GM12878 (cell line): ENCODE measurements around the gene RTF1. TPM values are rescaled to one million over a fixed set of nuclear protein-coding genes. Genes with fewer than 3 reads are reported as not detected.

Source experiments
- ATAC-seq: fragments of 200-7000 bp; cut with Tn5 transposase; 3 replicates; pipeline ENCODE4 v1.9.1; 2020; ENCODE audit warnings: mild to moderate bottlenecking, moderate library complexity
- BruUV-seq: library from RNA; stranded (reverse); fragments of 400-500 nt; replicated peaks from 2 replicates; lab custom pipeline; 2021; lab: Mats Ljungman, UMichigan
- CTCF ChIA-PET: fragments of 300-600 bp; sonication (Branson Sonifier 250); formaldehyde crosslinking; extraction: SDS; loops from one replicate; lab custom pipeline; 2021; ENCODE audit warnings: inconsistent platforms; lab: Yijun Ruan, JAX
- POLR2A ChIA-PET: fragments of 350-600 bp; formaldehyde crosslinking; extraction: SDS; loops from one replicate; lab custom pipeline; 2021; ENCODE audit warnings: inconsistent platforms; lab: Charles Lee
- RAD21 ChIA-PET: fragments of 300-600 bp; sonication (Branson Sonifier 250); formaldehyde crosslinking; loops from one replicate; lab custom pipeline; 2023; ENCODE audit warnings: antibody characterized with exemption; ENCODE audit not compliant: unreplicated experiment; lab: Charles Lee
- SMC1A ChIA-PET: fragments of 300-600 bp; sonication (Branson Sonifier 250); formaldehyde crosslinking; loops from one replicate; lab custom pipeline; 2023; ENCODE audit not compliant: unreplicated experiment, uncharacterized antibody; lab: Charles Lee
- DNase-seq: peaks from one replicate; pipeline ENCODE4 v3.0.0-alpha.2; 2011; ENCODE audit warnings: low read depth, low spot score
- FAIRE-seq: peaks from 3 replicates; lab custom pipeline; 2011; peaks lifted over from hg19 to GRCh38; lab: Jason Lieb, UNC
- H2AFZ ChIP-seq: 2 replicates; pipeline ENCODE4 v1.6.0; 2011; ENCODE audit warnings: low read depth, low read length, control low read depth; ENCODE audit not compliant: control insufficient read depth
- H3K27ac ChIP-seq: 2 replicates; pipeline ENCODE4 v1.5.1; 2011; ENCODE audit warnings: control low read depth; ENCODE audit not compliant: control insufficient read depth, insufficient read depth
- H3K27me3 ChIP-seq, 2 experiments: replicated peaks in 1 of 2; 2 replicates each; pipeline versions ENCODE4 v1.6.0 to v1.6.1; 2011; ENCODE audit warnings: low read length in 1 of 2; ENCODE audit not compliant: control insufficient read depth in 2 of 2, insufficient read depth in 2 of 2
- H3K36me3 ChIP-seq, 2 experiments: 2 replicates each; pipeline ENCODE4 v1.5.1; 2011; ENCODE audit warnings: low read length in 1 of 2; ENCODE audit not compliant: control insufficient read depth in 2 of 2, insufficient read depth in 2 of 2
- H3K4me1 ChIP-seq: 2 replicates; pipeline ENCODE4 v1.6.1; 2011; ENCODE audit warnings: mild to moderate bottlenecking, low read length, moderate library complexity, mixed read lengths; ENCODE audit not compliant: control insufficient read depth, insufficient read depth
- H3K4me2 ChIP-seq: 2 replicates; pipeline ENCODE4 v1.6.0; 2011; ENCODE audit warnings: control low read depth; ENCODE audit not compliant: control insufficient read depth, insufficient read depth
- H3K4me3 ChIP-seq: fragments of 200-600 bp; sonication (generic); 2 replicates; pipeline ENCODE4 v1.5.1; 2016
- H3K79me2 ChIP-seq: 2 replicates; pipeline ENCODE4 v1.6.0; 2011; ENCODE audit warnings: low read length; ENCODE audit not compliant: control insufficient read depth, insufficient read depth
- H3K9ac ChIP-seq: 2 replicates; pipeline ENCODE4 v1.8.0; 2011; ENCODE audit warnings: low read length, control low read depth, mixed read lengths; ENCODE audit not compliant: control insufficient read depth, insufficient read depth
- H3K9me3 ChIP-seq: replicated peaks from 3 replicates; pipeline ENCODE4 v1.5.1; 2011; ENCODE audit warnings: mild to moderate bottlenecking, low read length; ENCODE audit not compliant: control insufficient read depth, insufficient read depth
- H4K20me1 ChIP-seq: 2 replicates; pipeline ENCODE4 v1.6.0; 2011; ENCODE audit not compliant: control insufficient read depth, insufficient read depth
- BCL3 ChIP-seq: IDR thresholded peaks from 2 replicates; pipeline ENCODE4 v1.6.1; 2011; ENCODE audit warnings: borderline replicate concordance, low read depth, mild to moderate bottlenecking, moderate library complexity, low read length; ENCODE audit not compliant: insufficient read depth, poor library complexity, severe bottlenecking
- E2F8 ChIP-seq: fragments of 450-650 bp; IDR thresholded peaks from 2 replicates; pipeline ENCODE4 v1.6.1; 2018; ENCODE audit warnings: mild to moderate bottlenecking, low read depth, moderate library complexity; ENCODE audit not compliant: partially characterized antibody
- FOXM1 ChIP-seq: IDR thresholded peaks from 2 replicates; pipeline ENCODE4 v1.6.1; 2012; ENCODE audit warnings: low read depth, mild to moderate bottlenecking, inconsistent platforms, low read length, moderate library complexity
- HCFC1 ChIP-seq: fragments of 150-350 bp; IDR thresholded peaks from 2 replicates; pipeline ENCODE4 v1.6.1; 2014; ENCODE audit warnings: low read length
- MTA2 ChIP-seq: fragments of 450-650 bp; IDR thresholded peaks from 2 replicates; pipeline ENCODE4 v1.6.1; 2016; ENCODE audit warnings: low read depth, mild to moderate bottlenecking, moderate library complexity
- NRF1 ChIP-seq: conservative IDR thresholded peaks from 2 replicates; pipeline ENCODE4 v1.6.1; 2011; ENCODE audit warnings: mild to moderate bottlenecking, low read depth, low read length, improper control_type of control experiment
- PKNOX1 ChIP-seq: fragments of 450-650 bp; IDR thresholded peaks from 2 replicates; pipeline ENCODE4 v1.6.1; 2016; ENCODE audit warnings: mild to moderate bottlenecking
- POU2F2 ChIP-seq: IDR thresholded peaks from 3 replicates; pipeline ENCODE4 v1.6.1; 2011; ENCODE audit warnings: low read depth, mild to moderate bottlenecking, low read length, borderline replicate concordance
- RFX5 ChIP-seq: IDR thresholded peaks from 2 replicates; pipeline ENCODE4 v1.6.1; 2011; ENCODE audit warnings: low read depth, low read length, improper control_type of control experiment
- TCF12 ChIP-seq: IDR thresholded peaks from 2 replicates; pipeline ENCODE4 v1.6.1; 2011; ENCODE audit warnings: low read depth, mild to moderate bottlenecking, low read length
- USF1 ChIP-seq: IDR thresholded peaks from 2 replicates; pipeline ENCODE4 v1.6.1; 2011; ENCODE audit warnings: borderline replicate concordance, low read depth, mild to moderate bottlenecking, moderate library complexity, mixed read lengths, low read length; ENCODE audit not compliant: insufficient read depth; ENCODE audit errors: extremely low read length
- USF2 ChIP-seq: IDR thresholded peaks from 2 replicates; pipeline ENCODE4 v1.6.1; 2011; ENCODE audit warnings: low read depth, low read length, improper control_type of control experiment, borderline replicate concordance
- WGBS: methylation state at CpG from one replicate; pipeline ENCODE4 v1.1.6; 2016; ENCODE audit warnings: low lambda C conversion rate; ENCODE audit not compliant: insufficient replicate concordance, insufficient coverage; ENCODE audit errors: missing lambda C conversion rate; 5-methylcytosine and 5-hydroxymethylcytosine counted together
- in situ Hi-C: fragments of 300-500 bp; cut with MboI; formaldehyde crosslinking; loops from 9 replicates; pipeline ENCODE4 v1.14.3; 2018; ENCODE audit warnings: mixed read lengths
- intact Hi-C: fragments of 100-400 bp; cut with micrococcal nuclease; formaldehyde crosslinking; loops from one replicate; pipeline ENCODE4 v1.14.2; 2022; ENCODE audit not compliant: unreplicated experiment
- polyA plus RNA-seq, 11 experiments: library from polyadenylated mRNA; depleted of rRNA in 4 of 11; unstranded in 6 of 11; stranded (reverse) in 5 of 11; fragments of >200 nt; fragmentation: Nextera tagmentation in 4 of 11; fragmentation: Illumina TruSeq in 1 of 11; extraction: Ambion mirVana in 4 of 11; extraction: Trizol in 1 of 11; gene quantifications; 1 replicate in 1 of 11; 2 replicates in 10 of 11; pipeline versions ENCODE4 v1.2.1 to v1.2.3, GENCODE V29; 2011 to 2016; ENCODE audit warnings: inconsistent platforms in 2 of 11, missing spikeins in 2 of 11, low read depth in 1 of 11
- total RNA-seq, 4 experiments: library from RNA; depleted of rRNA in 3 of 4; stranded (reverse); fragments of >200 nt in 3 of 4; fragmentation: Illumina TruSeq in 1 of 4; extraction: Trizol in 1 of 4; gene quantifications; 2 replicates each; pipeline versions ENCODE4 v1.2.1 to v1.2.3, GENCODE V29; 2013 to 2021

RTF1 gene
- total and polyA plus RNA-seq, 10 of the 15 experiments (the other 5 are each of a cell fraction or from before 2014, with no cell fraction given), result 7.2 to 67.9 (median 32.3) TPM

GRCh38 chr15:41474941-41475340, 58.0 kb downstream of the RTF1 start:
- in situ Hi-C loops, result no loop called here
- no peak overlapping the region for H2AFZ ChIP-seq
- H3K36me3 ChIP-seq, result peaks cover 24 to 49% of the 10 kb centered on the region in 2 experiments
- H3K9me3 ChIP-seq, result no peaks in the 10 kb centered on the region
- intact Hi-C loops, result no loop called here
- no peak for DNase-seq
- H4K20me1 ChIP-seq, result no peaks in the 10 kb centered on the region
- SMC1A ChIA-PET, result interaction anchor here (1.2 kb wide), 1 partner anchor 9 kb away, joined by 6 read pairs; no protein-coding TSS in a partner anchor
- no peak for ATAC-seq
- WGBS, result 75% methylated on average over 2 of the region's 2 CpGs
- no peaks in the 10 kb centered on the region for H3K27me3 ChIP-seq
- FAIRE-seq, result no peak
- H3K4me2 ChIP-seq, result no peak overlapping the region
- no peak overlapping the region for H3K27ac ChIP-seq
- no peaks in the 10 kb centered on the region for H3K79me2 ChIP-seq
- no TSS peak for BruUV-seq
- RAD21 ChIA-PET, result no interaction called here
- CTCF ChIA-PET, result no interaction called here
- H3K4me3 ChIP-seq, result no peak overlapping the region
- H3K4me1 ChIP-seq, result no peaks in the 10 kb centered on the region
- H3K9ac ChIP-seq, result no peak overlapping the region
- POLR2A ChIA-PET, result interaction anchor here (0.6 kb wide), 1 partner anchor 323 kb away, joined by 4 read pairs; no protein-coding TSS in a partner anchor
- TF ChIP-seq USF2 (no peak), TCF12 (no peak), PKNOX1 (no peak), USF1 (no peak), FOXM1 (no peak), POU2F2 (no peak), RFX5 (no peak), NRF1 (no peak), HCFC1 (no peak), BCL3 (no peak), E2F8 (no peak), MTA2 (no peak)
